GM21367 (cell line): ENCODE measurements around the gene BEST3.
"Not testable (repeated sequence)": the region's sequence is repeated elsewhere in the genome, so short reads cannot be mapped to it uniquely, and the experiment has no call there.

Experiments used
- ATAC-seq: cut with Tn5 transposase; IDR thresholded peaks from one replicate; pipeline ENCODE4 v1.9.1; 2021; ENCODE audit not compliant: unreplicated experiment

Gene BEST3

GRCh38 chr12:69604275-69604674 lies 94.8 kb downstream of the BEST3 start:
- not testable (repeated sequence) for ATAC-seq
